GM18499 (cell line): ENCODE data around the gene PAX3.
A peak's percentile ranks its signal among the peaks of the same experiment; 100 is the strongest.

Source experiments
- ATAC-seq: cut with Tn5 transposase; IDR thresholded peaks from one replicate; pipeline ENCODE4 v1.9.1; 2021; ENCODE audit warnings: moderate number of reproducible peaks; ENCODE audit not compliant: insufficient read depth, unreplicated experiment

PAX3 gene

DNA sequence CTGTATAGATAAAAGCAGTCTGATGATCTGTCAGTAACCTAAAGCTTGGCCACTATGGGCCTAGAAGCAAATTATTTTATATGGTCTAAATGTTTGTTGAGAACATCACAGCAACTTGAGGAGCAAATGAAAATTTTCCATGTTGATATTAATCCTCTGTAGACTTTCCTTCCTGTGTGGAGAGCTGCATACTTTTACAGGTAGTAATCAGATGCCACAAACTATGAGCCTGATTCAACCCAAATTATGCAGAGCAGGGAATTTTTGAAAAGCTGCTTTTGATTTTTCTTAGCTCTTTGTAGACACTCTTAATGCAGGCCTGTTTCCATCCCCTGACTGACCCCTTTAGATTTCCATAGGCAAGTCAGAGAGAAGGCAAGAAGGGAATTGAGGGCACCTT is 17.3 kb downstream of the PAX3 start:
- no peak for ATAC-seq

DNA sequence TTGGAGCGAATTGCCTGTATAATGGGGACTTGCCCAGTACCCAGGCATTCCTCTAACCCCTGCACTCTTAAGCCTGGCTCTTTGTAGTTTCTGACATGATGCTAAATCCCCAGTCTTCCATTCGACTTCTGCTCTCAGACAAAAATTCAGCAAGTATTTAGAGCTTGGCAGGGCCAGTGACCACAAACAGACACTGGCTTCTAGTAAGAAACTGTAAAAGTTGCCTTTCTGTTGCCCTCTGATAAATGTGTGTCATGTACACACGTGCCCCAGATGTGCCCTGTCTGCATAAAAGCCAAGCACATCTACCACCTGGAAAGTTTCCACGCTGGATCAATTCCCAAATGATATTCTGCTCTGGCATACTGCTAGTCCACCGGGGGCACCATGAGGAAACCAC is 18.0 kb downstream of the PAX3 start:
- ATAC-seq = no peak

DNA sequence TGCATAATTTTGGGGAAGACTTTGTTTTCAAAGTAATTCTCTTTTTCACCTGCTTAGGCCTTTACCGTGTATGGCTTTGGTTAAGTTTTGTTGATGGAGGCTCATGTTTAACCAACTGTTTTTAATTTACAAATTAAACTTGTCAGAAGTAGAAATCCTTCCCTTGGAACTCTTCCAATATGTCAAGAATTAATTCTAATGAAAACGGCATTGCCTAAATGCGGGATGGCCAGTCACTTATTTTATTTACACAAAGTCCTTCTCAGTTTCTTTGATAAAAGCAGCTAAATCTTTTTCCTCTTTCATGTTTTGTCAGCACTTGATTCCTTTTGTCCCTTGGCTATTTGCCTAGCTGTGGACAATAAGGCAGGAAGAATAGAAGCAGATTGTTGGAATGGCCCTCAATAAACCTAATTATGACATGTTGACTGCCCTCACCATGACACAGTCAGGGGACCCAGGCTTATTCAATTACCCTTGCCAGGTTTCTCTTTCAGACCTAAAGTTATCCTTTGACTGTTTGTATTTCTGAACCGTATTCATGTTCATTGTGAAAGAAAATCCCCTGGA is 26.3 kb downstream of the PAX3 start:
- no peak for ATAC-seq

DNA sequence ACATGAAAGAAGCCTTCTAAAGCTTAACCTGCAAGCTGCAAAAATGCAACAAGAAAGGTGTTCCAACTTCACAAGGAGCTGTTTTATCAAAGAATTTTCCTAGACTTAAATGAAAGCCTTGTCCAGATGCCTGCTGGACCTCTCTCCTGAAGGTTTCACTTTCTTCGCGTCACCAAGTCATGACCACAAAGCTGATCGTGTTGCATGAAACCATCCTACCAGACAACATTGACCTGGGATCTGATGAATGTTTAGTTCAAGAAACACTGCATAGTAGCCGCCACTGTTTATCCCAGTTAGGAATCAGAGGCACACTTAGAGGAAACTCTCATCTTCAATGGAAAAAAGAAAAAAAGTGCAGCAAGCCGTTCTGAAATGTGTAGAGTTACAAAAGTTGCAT is 26.9 kb downstream of the PAX3 start:
- no peak for ATAC-seq

DNA sequence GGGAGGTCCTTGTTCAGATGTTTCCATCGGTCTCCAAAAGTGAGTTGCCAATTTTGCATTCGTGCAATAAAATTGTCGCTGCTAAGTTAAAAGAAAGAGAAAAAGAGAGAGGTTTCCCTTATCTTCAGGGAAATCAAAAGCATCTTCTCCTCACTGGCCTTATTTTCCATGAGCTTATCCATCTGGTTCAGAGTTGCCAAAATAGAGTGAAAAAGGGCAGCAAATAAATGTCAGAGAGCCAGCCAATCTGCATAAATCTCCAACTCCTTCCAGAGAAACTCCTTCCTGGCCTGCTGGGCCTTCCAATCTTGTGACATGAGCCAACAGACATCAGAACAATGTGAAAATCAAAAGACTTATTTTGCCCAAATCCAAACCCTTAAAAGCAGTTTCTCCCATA is 28.4 kb downstream of the PAX3 start:
- no peak for ATAC-seq

DNA sequence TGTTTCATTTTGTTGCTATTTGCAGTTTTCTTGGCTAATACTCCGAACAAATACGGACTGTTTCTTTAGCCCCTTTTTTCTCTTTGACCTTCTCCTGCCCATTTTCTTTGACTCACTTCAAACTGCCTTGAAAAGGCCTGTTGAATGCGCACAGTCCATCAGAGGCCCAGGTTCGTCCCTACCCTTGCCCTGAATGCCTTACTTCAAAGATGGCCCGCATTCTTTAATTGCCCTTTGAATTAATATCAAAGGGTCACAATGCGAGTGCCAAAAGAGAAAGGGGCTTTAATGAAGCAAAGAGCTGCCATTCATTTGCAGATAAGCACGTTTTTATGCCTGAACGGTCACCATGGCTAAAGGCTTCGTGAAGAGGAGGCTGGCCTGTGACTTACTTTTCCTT is 29.7 kb downstream of the PAX3 start:
- no peak for ATAC-seq

DNA sequence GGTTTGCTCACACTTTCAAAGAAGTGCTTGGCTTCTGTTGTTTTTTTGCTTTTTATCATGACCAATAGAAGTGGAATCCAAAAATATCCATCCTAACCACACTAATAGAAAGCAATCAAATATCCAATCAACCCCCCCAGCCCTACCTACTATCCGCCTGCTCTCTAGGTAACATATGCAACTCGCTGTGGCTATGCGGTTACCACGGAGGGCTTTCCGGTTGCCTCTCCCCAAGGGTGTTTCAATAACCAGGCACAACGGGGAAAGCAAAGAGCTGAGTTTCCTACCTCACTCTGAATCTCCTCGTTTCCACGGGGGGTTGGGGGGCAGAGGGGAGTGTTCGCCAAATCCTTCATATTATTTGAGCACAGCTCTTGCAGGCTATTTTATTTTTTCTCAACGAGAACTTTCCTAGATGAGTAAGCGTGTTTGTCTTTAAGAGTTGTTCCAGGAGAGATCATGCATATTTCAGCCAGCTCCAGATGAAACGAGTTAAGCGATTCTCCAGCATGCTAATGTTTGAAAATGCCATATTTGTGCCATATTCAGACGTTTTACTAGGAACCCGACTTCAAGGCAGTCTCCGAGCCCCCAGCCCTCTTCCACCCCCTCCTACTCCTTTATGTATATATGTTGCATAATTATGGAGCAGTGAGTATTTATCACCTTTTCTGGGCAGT is 30.3 kb downstream of the PAX3 start:
- ATAC-seq = no peak

DNA sequence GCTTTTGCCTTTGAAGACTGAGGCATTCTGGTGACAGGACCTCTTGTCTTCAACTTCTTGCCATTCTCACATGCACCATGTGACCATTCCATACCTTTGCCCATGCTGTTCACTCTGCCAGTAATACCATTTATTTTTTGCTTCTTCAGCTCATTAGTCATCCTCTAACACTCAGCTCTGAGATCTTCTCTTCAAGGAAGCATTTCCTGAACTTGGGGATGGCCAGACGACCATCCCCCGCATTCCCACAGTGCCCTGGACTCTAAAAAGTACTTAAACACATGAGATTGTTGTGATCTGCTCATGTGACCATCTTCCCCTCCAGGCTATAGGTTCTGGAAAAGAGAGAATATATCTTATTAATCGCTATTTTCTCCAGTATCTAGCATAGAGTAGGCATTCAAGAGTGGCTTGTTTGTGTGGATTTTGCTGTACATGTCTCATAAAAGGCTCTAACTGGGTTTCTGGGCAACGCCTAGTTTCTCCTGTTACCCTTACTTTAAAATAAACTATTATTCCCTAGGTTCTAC is 33.9 kb downstream of the PAX3 start:
- no peak for ATAC-seq

DNA sequence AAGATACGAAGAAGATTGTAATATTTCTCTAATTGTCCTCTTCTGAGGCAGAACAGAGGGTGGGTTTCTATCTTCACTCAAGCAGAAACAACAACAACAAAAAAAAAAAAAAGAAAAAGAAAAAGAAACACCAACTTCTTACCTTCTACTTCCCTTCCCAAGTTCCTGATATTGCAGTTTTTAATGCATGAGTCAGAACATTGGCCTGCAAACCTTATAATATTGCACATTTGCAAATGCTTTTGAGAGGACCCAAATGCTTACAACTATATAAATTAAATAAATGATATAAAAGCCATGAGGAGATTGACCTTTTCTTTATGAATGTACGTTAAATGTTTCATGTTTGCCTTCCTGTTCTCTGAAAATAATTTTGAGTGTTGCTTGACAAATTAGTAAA is 37.3 kb downstream of the PAX3 start:
- no peak for ATAC-seq

DNA sequence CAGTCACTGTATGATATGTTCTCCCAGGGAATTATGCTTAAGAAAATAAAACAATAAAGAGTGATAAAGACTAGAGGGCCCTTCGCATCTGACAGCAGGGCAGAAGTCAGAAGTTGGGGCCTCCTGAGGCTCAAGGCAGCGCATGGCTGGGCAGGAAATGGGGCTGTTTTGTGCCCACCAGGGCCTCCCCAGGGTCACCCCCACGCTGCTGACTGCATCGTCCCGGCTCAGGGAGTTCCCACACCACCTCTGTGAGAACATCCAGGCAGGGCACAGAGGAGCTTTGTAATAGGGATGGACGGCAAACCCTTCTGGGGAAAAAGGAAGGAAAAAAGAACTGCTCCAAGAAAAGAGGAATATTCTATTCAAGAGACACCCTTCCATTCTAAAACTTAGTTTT is 41.2 kb downstream of the PAX3 start:
- ATAC-seq = no peak

DNA sequence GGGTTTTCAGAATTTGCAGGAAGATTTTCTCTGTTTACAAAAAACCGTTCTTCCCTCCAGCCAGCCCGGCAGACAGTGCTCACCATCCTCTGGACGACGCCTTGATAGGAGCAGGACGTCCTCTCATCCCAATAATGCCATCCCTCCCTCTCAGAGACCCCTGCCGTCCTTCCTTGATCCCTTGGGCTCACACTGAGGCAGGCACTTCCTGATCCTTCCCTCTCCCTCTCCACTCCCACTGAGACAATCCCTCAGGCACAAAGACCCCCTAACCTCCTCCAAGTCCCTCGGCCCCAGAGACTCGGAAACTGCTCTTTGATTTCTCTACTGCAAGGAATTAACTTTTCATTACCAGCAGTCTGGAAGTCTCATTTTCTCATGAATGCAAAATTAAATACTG is 42.5 kb downstream of the PAX3 start:
- no peak for ATAC-seq

DNA sequence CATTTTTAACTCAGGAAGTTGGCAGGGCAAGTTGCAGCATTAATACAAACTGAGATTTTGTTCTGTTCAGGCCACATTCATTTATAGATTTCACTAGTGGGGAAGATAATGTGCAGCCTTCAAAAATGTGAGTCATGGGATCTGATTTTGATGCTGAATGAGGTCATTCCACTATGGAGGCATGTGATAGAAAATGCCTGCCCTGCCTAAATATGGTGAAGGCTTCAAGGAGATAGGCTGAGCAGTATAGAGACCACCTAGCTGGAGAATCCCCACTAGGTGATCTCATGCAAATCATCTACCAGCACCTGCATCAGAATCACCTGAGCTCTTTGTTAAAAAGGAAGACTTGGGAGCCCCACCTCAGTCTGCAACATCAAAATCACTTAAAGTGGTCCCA is 43.7 kb downstream of the PAX3 start:
- ATAC-seq = no peak

DNA sequence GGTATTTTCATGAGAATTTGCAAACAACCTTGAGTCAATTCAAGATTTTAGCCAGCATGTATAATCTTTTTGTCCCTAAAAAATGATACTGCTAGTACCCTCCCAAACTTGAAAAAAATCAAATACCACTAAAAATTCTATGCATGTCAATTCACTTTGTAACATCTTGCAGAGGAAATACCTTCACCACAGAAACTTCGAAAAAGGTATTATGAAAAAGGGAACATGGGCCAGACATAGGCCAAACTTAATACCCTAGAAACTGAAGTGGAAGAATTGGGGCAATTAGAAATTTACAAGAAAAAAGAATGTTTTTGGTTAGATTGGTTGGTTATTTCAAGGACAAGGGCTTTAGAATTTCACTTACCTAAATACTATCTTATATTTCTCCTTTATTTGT is 48.5 kb downstream of the PAX3 start:
- ATAC-seq = no peak

DNA sequence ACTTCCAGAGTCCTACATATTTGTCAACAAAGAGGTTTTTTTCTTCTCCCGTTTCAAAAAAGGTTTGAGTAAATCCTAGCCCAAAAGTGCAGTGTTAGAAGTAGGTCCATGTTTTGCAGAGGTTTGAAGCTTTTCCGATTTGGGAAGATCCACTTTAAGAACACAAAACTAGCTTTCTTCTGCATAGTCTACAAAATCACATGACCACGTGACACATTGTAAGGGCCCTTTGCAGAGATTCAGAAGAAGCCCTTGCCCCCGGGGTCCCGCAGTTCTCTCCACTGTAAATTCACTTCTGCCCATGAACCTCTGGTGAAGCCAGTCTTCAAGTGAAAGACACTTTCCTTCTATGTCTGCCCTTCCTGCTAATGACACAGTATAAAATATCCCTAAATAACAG is 49.4 kb downstream of the PAX3 start:
- ATAC-seq = no peak

DNA sequence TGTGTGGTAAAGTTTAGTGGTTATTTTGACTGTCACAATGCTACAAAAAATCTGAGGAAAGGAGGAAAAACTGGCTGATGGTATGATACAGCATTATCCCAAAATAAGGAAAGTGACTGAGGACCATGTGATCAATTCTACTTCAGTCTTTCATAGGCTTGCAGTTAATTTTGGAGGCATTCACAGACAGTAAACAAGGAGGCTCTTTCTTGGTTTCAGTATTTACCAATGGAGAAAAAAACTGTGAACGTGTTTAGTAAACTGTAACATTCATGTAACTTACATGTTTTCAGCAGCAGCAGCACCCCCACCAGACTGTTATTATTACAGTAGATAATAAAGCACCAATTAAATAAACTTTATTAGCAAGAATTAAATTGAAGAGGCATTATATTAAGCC is 50.0 kb downstream of the PAX3 start:
- ATAC-seq = no peak

DNA sequence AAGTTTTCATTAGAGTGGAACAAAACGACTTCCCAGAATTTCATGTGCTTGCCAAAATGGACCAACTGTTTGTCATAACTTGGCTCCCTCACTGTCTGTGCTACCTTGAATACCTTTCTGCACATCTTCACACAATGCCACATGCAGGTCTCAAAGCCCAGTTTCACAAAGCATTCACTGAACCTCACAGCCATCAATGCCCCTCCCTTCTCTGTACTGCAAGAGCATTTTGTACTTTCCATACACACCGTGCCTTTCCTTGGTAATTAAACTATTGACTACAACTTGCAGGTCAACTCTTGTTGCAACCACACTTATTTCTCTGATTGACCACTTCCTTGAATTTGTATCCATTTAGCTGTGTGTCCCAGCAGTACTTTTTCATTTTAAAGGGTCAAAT is 50.5 kb downstream of the PAX3 start:
- no peak for ATAC-seq

DNA sequence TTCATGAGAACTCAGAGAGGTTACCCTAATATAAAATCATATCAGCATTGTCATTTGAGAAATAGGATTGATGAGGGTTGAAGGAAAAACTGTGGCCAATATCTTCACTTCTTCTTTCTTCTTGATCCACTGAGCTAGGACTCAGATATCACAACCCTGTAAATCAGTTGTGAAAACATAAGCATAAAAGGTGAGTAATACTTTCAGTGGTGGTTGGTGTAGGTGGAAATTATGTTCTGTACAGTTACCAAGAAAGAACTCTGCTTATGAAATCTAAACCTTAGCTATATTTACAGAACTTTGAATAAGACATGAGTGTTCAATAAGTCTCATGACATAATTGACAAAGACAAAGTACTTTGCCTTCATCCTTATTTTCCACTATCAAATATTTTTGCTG is 56.3 kb downstream of the PAX3 start:
- peak; percentile 66 for ATAC-seq

DNA sequence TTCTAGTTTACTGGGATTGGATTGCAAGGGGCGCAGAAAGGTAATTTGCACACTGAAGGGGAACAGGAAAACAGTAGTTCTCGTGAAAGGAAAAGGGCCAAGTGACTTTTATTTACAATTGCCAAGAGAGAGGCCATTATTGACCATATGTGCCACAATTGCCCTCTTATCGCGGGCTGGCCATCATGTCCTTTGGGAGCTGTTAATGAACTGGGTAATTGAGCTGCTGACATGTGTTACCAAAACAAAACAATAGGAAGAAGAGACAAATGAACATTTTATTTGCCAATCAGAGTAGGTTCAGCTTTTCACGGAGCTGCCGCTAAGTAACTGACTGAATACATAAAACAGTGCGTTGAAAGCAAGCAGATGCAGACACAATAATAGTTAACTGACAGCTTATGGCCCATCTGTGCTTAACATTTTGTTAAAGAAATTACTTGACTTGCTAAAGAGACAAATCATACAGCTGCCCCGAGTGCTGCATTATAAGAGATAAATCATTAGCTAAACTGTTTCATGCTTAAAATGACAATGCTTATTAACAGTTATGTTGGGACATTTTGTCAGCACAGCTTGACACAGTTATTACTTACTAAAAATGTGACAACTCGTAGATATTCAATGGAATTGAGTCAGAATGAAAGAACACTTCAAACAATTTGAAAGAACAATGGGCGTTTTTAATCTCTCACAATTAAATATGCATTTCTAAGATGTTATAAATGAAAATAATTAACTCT is 57.5 kb downstream of the PAX3 start:
- no peak for ATAC-seq

DNA sequence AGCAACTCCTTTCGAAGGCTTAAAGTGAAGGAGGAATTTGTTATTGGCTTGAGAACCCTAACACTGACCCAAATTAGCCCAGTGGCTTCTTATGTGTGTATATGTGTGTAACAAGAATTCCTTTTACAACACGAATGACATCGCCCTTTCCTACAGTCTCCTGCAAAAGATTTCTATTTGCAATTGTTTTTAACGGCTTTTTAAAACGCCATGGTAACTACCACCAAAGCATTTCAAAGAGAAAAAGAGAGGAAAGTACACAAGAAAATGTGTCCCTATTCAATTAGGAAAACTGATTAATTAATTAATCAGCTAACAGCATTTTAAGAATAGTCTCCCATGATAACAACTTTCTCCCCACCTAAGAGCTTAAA is 58.1 kb downstream of the PAX3 start:
- ATAC-seq = no peak

DNA sequence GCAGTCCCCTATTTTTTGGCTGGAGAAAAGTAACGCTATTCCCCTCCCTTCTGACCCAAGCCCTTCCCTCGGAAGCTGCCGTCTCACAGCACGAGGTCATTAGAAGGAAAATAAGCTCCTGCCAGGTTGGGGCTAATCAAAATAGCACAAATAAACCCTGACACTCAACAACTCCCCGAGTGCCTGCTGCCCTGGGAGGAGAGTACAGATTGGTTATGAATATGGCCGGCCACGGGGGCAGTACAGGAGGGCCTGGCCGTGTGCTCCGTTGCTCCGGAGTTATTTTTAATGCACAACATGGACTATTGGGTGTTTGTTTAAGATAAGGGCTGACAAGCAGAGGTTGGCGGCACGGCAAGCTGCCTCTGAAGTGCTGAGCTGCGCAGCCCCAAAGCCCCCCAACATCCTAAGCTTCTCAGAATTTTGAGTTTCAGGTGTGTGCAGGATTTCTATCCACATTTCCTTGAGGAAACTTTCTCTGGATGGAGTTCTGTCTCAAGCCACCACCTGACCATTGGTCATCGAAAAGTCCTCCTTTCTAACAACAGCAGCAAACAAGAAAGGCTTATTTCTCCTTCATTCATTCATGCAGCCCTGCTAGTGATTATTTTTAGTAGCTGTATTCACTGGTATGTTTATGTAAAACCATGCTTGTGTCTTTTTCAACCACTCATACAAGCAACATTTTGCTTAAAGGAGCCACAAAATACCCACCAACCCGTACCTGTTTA is 58.7 kb downstream of the PAX3 start:
- ATAC-seq = no peak

DNA sequence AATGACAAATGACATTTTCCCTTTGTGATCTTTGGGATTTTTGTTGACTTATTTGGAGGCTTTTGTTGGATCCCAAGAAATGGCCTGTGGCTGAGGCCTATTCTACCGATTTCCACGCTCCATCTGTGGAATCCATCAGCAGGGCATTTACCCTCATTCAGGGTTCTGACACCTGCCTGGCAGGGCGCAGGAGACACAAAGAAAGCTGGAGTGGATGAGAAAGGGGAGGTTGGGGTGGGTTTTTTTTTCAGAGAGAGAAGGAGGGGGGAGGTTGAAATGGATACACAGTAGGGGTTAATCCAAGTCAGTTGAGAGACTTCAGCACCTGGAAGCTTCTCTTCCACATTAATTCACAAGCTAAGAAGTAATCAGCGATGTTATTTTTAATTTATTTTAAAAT is 59.7 kb downstream of the PAX3 start:
- ATAC-seq = no peak
